Activated CD4-positive, alpha-beta T cell treated with anti-CD3 and anti-CD28 coated beads, Interleukin-2, amount 50 U/mL, for 16 hours (primary cell): ENCODE measurements around the gene CD58.
A peak's percentile ranks its signal among the peaks of the same experiment; 100 is the strongest.

Source experiments
- DNase-seq: peaks from one replicate; pipeline ENCODE4 v3.0.0-alpha.2; 2020

CD58 gene

DNA sequence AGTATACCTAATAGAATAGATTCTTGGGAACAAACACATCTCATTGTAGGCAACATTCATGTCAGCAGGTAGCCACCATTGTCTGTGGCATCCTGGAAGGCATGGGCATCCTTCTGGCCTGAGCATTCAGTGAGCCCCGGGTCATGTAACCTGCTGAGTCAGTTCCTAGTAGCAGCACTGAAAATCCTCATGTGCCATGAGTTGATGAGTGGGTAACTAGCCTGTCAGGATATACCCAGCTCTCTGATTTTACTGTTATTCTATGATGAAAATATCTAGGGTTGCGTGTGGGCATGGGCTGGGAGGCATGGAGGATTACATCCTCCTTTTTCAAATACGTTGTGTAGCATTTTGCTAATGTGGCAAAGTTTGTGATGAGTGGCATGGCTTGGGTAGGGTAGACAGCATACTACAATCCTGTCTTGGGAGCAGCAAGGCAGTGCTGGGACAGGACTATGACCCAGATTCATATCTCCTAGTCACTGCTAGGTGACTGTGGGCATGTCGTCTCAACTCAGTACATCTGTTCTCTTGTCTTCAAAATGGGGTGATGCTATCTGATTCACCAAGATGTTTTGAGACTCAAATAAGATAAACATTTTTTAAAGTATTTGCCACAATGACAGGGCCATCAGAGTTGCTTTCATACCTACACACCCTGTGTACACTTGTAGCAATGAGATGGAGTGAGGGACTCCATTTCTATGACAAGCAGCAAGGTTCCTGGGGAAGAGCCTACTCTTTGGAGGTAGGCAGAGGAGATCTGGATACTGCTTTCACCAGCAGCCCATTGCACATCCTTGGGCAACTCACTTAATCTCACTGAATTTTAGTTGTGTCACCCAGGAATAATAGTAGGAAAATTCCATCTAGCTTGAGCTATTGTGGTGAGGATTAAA, 62.5 kb downstream of the CD58 start:
- peak; percentile 45 for DNase-seq

DNA sequence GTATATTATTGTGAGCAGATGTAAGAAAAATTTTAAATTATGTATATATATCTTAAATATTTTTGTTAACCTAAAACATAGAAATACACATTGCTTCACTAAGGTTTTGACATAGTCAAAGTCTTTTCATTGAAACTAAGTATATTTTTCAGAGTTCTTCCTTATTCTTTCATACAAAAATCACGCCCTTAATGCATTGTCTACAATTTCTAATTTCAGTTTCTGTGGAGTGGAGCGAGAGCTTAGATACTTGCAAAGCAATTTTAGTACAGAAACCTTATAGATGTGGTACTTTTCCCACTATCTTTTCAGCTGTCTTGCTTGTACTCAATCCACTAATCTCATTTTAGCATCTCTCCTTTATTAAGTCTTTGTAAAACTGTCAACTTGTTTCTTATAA, 63.2 kb downstream of the CD58 start:
- DNase-seq: peak; percentile 15

DNA sequence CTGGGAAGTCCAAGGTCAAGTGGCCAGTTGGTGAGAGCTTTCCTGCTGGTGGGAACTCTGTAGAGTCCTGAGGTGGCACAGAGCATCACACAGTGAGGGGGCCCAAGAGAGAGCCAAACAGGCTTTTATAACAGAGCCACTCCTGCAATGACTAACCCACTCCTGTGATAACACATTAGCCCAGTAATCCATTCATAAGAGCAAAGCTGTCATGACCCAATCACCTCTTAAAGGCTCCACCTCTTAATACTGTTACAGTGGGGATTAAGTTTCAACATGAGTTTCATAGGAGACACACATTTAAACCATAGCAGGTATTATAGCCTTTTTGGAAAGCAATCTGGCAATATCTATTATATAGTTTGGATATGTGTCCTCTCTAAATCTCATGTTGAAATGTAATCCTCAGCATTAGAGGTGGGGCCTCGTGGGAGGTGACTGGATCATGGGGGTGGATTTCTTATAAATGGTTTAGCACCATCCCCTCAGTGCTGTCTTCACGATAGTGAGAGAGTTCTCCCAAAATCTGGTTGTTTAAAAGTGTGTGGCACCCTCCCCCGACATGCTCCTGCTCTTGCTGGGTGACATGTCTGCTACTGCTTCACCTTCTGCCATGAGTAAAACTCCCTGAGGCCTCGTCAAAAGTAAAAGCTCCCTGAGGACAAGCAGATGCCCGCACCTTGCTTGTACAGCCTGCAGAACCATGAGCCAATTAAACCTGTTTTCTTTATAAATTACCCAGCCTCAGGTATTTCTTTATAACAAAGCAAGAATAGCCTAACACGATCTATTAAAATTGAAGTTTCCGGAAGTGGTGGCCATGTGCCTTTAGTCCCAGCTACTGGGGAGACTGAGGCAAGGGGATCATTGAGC, 64.5 kb downstream of the CD58 start:
- DNase-seq: peak; percentile 66

DNA sequence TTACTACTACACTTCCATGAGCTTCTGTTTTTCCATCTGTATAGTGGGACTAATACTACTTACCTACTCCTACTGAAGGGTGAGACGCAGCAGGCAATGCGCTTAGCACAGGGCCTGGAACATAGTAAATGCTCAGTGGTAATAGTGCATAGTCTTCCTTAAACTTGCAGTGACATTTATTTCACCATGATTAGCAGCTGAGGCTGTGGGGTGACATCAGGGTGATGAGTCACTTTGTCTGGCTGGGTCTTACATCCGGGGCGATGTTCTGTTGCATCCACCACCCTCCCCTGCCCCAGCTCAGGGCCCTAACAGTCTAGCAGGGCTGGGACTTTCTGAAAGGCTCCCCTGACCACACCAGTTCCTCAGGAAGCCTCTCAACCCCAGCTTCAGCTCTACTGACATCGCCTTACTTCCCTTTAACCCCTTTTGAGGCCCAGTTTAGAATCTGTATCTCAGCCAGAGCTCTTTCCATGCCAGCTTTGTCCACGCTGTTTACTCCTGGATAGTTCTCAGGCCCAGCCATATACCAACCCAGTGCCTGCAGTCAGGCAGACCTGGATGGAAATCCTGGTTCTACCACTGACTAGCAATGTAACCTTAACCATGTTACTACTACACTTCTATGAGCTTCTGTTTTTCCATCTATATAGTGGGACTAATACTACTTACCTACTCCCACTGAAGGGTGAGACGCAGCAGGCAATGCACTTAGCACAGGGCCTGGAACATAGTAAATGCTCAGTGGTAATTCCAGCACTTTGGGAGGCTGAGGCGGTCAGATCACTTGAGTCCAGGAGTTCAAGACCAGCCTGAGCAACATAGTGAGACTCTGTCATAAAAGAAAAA, 66.3 kb downstream of the CD58 start:
- peak; percentile 95 for DNase-seq

DNA sequence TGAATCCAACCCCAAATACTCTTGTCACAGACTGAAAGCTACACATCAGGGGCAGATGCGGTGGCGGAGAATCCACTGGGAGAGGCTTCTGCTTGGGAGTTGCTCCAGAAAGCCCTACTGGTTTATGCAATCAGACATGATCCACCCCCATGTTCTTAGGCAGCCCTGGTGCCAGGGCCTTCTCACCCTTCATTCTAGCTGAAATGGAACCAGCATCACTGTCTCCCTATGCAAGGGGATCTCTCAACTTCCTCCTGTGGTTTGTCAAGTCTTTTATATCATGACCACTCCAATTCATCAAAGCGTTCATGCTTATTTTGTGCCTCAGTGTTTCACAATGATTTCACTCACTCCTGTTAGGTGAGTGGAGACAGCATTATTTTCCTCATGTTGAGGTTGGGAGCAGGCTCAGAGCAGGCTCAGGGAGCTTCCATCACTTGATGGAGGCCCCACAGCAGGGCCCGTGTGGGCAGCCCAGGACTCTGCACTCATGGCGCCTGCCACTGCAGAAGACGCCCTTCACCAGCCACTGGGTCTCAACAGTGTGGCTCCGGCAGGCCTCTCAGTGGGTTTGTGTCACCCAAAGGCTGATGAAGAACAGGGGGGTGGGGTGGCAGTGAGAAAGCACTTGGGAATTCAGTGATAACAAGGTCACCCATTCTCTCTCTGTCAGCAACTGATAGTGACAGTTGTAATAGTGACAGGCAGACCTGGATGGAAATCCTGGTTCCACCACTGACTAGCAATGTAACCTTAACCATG, 67.1 kb downstream of the CD58 start:
- DNase-seq: peak; percentile 34

DNA sequence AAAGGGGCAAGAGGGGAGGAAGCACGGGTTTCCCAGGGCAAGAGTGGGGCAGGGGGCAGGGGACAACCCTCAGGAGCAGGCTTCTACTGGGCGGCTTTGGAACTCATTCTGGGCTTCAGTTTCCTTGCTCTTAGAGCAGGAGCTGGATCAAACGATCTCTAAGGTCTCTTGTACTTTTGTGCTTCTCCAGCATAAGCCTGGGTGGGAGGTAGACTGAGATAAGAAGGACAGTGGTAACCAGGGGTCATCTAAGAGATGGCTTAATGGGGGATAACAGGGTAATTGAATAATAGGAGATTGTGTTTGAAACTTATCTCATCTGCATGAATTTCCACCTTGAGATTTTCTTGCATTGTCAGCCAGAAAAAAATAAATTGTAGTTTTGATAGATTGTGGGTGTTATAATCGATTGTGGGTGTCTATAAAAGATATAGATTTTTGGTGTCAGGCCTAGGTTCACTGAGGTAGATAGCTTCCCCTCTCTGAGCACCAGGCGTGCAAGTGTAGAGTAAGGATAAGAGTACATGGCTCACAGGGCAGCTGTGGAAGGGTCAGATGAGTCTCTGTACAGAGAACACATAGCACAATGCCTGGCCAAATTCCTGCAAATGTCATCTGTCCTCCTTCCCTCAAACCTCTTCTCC, 68.0 kb downstream of the CD58 start:
- DNase-seq: no peak

DNA sequence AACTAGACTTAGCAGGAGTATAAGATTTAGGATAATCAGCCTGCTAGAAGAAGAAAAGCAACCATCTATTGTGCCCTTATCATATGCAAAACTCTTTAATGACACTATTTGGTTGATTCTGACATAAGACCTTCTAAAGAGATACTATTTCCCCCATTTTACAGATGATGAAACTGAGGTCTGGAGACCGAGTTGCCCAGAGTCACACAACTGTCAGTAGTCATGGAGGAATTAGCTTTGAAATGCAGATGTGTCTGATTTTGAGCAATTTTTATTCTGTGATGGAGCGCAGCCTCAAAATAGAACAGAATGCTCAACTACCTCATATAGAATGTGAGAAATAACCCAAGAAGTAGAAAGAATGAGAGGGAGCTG, 69.0 kb downstream of the CD58 start:
- no peak for DNase-seq

DNA sequence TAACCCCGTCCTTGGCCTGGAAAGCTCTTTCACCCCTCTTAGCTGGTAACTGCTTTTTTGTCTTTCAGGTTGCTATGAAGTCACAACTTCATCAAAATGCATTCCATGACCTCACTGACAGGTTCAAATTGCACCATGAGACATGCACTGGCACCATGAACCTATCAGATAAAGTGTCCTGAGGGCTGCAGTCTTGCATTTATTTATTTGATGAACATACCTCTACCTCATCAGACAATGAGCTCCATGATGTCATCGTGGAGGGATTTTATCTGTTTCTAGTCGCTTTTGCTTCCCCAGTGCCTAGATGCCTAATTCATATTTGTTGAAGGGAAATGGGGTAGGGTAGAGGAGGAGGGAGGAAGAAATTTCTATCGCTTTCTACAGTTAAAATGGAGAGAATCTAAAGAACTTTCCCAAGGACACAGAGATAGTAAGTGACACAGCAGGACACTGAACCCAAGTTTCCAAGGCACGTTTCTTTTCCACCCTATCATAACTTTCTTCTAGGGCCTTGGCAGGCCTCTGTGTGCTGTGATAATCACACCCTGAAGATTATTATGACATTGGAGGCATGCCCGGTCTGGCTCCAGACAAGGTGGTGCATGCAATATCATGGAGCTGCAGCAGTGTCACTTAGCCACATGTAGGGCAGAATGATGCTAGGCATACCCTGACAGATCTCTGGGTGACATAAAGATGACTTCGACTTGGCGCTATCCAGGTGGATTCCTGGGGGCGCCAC, 69.5 kb downstream of the CD58 start:
- no peak for DNase-seq

DNA sequence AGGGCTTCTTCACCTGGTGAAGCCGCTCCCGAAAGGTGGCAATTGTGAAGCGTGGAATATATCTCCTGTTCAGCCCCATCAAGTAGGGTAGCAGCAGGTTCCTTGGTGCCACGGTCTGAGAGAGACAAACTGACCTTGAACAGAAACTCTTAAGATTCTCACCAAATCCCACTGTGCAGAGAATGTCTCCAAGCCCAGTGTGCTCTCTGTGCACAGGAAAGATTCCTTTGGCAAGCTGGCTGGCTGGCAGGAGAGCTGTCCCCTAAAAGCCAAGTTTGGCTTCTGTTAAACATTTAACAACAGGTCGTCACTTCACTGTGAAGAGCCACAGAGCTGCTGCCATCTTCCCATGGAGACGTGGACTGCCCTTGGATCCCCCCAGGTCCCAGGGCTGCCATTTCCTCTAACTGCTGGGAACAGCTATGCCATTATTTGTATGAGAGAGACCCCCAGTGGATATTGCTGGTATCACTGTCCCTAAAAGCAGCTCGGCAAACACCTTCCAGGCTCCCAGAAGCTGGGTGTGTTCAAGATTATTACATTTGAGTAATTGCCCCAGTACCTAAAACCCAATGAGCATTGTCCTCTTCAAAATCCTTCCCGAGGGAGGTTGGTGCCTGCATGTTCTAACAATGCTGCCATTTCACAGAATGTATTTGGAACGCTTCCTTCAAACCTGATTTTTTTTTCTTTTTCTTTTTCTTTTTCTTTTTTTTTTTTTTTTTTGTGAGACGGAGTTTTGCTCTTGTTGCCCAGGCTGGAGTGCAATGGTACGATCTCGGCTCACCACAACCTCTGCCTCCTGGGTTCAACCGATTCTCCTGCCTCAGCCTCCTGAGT, 71.8 kb downstream of the CD58 start:
- peak; percentile 68 for DNase-seq

DNA sequence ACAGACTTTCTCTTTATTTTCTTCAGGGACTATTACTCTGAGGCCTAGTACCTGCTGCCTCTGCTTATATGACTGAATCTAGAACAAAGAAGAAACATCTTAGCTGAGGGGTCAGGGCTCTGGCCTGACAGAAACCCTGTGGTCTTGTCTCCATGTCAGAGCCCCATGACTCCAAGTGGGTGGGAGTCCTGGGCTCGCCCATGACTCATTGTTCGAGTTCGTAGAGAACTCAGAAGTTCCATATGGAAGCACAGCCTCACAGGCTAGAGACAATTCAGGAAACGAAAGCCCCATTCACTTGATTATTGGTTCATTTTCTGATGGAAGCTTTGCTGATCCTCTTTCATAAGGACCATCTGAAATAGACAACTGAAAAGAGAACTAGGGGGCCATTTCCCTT, 73.2 kb downstream of the CD58 start:
- DNase-seq: no peak

DNA sequence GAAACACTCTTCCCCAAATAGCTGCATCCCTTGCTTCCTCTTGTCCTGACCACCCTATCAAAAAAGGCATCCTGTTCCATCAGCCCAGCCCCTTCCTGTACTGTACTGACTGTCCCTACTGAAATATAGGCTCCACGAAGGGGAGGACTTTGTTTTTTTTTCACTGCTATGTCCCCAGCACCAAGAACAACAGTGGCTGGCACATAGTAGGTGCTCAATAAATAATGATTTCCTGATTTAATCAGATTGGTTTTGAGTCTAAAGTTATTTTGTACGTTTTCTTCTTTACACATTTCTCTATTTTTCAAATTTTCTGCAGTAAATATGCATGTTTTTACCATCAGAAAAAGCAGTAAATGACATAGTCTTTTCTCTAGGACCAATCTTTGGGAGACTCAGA, 73.9 kb downstream of the CD58 start:
- DNase-seq: no peak

DNA sequence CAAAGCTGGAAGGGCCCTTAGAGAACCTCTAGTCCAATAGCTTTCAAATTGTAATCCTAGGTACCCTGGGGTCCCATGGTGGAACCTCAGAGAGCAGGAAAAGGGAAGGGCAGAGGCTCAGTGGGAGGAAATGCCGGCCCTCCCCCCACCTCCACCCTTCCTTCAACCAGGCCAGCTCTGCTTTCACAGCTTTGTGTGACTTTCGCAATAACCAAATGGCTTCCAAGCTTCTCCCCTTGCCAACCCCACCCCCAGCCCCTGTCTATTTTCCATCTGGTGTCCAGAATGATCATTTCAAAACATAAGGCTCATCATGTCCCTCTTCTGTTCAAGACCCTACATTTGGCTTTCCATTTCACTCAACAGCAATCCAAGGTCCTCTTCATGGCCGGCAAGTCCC, 74.4 kb downstream of the CD58 start:
- DNase-seq: no peak

DNA sequence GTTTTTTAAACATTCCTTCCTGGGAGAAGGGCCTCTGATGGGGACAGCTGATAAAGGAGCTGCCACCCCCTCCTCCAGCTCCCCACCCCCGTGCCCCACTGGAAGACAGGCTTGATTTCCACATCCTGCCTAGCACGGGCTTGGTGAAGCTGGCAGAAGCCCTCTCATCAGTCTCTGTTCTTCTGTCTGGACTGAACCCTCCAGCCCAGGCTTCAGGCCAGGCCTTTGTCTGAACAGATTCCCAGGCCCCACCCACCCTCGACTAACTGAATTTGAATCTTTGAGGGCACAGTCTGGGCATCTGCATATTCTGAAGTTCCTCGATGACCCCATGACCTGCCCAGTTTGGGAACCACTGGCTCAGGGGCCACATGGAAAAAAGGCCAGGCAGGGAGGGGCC, 75.3 kb downstream of the CD58 start:
- DNase-seq: no peak

DNA sequence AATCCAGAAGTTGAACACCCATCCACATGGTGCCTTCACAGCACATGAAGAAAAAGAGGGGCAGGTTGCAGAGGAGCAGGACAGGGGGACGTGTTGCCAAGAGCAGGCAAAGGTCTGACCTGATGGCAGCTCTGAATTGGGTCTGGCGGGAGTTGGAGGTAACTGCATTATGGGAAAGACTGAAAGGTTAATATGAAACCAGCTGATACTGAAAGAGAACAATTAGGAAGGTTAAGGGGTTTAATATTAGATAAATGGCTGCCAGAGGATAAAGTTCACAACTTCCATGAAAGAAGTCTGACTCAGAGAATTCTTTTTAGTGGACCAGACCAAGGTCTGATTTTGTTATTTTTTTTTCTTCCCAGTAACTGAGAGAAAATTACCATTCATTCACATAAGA, 76.1 kb downstream of the CD58 start:
- no peak for DNase-seq

DNA sequence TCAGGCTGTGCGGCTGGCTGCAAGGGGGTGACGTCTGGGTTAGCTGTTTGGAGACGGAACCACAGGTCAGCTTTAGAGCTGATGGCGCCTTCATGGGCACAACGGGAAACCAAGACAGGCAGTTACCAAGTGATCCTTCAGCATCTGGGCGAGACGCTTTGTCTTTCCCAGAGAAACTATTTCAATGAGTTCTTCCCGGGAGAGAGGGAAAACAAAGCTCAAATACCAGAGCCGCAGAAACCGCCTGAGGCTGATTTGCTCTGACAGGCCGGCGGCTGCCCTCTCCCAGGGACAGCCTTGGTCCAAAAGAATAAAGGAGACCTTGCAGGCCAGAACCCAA, 76.5 kb downstream of the CD58 start:
- no peak for DNase-seq

DNA sequence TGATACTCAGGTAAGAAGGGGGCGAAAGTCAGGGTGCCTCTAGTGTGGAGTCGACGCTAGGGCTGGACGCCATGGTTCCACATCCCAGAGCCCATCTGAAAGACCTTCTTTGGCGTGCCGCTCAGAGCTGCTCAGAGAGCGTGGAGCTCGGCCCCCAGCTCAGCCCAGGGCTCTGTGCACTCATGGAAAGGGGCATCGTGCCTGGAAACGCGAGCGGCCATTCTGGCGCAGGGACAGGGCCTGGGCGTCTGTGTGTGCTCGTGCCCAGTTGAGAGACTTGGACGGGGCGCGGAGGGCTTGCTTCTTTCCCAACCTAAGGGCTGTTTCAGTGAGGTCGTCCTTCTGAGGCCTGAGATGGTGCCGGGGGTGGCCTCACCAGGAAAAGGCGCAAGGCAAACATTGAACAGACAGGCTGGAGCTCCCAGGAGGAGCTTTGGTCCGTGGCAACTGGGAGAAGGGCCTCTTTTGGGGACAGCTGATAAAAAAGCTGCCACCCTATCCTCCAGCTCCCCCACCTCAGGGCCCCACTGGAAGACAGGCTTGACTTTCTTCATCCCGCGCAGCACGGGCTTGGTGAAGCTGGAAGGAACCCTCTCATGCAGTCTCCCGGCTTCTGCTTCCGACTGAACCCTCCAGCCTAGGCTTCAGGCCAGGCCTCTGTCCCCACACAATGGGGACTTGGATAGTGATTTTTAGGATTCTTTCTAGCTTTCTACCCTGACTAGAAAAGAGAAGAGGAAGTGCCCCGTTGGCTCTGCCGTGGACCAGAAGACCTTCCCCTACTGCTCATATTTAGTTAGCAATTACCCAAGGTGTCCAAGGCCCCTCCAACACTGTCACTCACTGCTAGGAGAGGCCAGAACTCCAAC, 77.1 kb downstream of the CD58 start:
- no peak for DNase-seq

DNA sequence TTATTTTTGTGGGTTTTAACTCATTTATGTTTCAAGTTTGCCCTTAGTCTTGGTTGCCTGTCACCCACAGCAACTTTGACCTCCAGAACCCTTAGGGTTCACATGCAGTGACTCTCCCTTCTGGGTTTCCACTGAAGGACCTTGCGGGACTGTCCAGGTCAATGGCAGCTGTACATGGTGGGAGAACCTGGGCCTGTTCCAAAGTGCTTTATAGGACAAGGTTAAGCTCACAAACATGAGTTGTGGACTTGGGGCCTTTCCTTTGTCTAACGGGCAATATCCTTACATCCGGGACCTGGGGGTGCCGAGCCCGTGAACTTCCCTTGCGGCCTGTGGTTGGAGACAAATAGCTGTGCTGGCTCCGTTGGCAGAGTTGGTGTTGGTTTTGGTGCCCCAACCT, 77.8 kb downstream of the CD58 start:
- no peak for DNase-seq

DNA sequence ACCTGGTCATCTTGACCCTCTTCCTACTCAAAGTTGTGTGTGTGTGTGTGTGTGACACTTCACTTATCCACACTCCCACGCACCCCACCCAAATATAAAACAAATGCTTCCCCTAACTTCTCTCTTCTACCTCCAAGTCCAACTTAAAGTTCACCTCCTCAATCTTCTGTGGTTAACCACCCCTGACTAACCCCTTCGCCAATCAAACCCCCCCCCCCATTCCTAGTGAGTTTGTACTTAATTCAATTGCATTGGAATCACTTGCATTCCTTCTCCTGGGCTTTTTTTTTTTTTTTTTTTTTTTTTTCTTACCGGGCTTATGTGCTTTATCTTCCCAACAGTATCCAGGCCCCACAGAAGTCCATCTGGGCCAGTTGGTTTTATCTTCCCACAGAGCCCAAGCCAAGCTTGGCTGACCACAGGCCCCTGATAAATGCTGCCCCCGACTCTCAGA, 78.4 kb downstream of the CD58 start:
- no peak for DNase-seq

DNA sequence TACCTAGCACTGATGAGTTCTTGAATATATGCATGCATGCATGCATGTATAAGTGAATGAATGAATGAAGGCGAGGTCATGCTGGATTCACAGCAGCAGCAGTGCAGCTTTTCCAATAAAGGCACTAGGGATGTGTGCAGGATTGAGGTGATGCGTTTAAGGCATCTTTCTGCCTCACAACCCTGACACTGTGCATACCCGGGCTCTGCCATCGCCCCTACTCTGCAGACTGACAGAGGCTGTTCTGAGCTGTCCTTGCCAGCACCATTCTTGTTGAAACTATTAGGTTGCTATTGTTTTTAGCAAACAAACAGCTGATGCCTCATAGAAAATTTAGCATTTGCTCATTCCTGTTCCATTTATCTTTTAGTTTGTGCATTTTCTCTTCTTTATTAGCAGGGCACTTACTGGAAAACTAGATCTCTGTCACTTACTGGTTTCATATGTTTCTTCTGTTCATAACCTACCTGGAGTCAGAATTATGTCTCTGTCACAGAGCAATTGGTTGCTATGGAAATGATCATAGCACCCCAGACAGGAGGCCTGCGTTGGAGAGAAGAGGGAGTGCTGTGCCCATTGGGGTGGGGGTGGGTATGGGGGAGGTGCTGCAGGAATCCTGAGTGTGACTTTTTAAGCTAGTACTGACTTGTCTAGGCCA, 79.0 kb downstream of the CD58 start:
- no peak for DNase-seq
